Prostate gland (tissue), 2 donors: ENCODE results near the gene CD1D.

Source experiments
- POLR2A ChIP-seq: fragments of 450-650 bp; IDR thresholded peaks from one replicate; pipeline ENCODE4 v1.6.1; 2016; ENCODE audit warnings: antibody characterized with exemption, mild to moderate bottlenecking
- TF ChIP-seq, protein P1 (sequence below), 4 experiments: fragments of 200-600 bp in 2 of 4; fragments of 450-650 bp in 2 of 4; sonication (generic) in 2 of 4; IDR thresholded peaks; 1 replicate in 3 of 4; 2 replicates in 1 of 4; pipeline ENCODE4 v1.5.1; 2016 to 2019; ENCODE audit warnings: antibody characterized with exemption in 4 of 4, mild to moderate bottlenecking in 2 of 4, moderate library complexity in 2 of 4

DNA sequence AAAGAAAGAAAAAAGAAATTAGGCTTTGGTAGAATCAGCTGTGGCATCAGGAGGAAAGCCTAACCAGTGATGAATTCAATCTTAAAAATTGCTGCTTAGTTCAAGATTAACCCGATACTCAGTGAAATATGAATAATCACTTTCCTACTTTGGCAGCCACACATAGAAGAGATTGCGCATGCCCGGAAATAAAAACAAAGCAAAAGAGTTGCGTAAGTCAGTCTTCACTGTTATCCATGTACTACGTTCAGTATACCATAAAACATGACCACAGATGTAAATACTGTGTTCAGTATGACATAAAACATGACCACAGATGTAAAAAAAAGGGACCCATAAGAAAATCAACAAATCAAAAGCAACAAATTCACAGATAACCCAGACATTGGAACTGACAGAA is 19.2 kb downstream of the CD1D start:
- TF ChIP-seq, protein P1, sequence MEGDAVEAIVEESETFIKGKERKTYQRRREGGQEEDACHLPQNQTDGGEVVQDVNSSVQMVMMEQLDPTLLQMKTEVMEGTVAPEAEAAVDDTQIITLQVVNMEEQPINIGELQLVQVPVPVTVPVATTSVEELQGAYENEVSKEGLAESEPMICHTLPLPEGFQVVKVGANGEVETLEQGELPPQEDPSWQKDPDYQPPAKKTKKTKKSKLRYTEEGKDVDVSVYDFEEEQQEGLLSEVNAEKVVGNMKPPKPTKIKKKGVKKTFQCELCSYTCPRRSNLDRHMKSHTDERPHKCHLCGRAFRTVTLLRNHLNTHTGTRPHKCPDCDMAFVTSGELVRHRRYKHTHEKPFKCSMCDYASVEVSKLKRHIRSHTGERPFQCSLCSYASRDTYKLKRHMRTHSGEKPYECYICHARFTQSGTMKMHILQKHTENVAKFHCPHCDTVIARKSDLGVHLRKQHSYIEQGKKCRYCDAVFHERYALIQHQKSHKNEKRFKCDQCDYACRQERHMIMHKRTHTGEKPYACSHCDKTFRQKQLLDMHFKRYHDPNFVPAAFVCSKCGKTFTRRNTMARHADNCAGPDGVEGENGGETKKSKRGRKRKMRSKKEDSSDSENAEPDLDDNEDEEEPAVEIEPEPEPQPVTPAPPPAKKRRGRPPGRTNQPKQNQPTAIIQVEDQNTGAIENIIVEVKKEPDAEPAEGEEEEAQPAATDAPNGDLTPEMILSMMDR (IDR thresholded peaks at IDR 0.05) = no peak
- TF ChIP-seq POLR2A = no peak
